ENCODE measurements around the gene MLKL.
A peak's percentile ranks its signal among the peaks of the same experiment; 100 is the strongest.

MLKL gene

GRCh38 chr16:74700438-74701225, at the start of gene MLKL:
TSS of gene MLKL (minus strand) at chr16:74700862. CDS start at chr16:74695757, 5,105 bp downstream.
- DNase-seq = peak; percentile 43

DNA sequence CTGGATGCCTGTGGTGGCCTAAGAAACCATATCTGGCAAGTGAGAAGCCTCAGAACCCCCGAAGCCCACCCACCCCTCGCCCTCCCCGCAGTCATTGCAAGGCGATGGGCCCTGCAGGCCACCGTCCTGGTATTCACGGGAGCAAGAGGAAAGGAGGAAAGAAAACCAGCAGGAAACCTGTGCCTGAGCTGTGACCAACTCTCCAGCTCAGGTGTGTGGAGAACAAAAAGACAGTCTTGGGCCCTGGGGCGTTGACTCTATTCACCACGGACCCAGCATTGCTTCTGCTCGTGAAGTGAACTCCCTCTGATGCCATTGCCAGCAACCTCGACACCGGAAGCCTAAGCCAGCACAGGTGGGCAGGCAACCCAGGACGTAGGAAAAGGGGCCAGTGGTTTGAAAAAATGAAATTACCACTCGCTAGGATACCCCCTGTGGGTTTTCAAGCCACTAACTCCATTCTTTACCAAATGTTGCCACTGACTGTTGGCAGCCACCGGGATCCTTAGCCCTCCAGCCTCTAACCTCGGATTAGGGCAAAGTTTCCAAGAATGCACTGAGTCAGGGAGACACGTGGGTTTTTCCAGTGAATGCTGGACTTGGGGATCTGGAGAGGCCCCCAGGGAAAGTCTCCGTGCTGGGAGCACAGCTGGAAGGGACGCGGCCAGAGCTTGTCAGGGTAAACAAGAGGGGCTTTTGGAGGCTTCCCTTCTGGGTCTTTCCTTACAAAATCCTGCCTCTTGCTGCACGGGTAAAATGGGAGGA, 48.8 kb upstream of the MLKL start:
- no peak for DNase-seq

DNA sequence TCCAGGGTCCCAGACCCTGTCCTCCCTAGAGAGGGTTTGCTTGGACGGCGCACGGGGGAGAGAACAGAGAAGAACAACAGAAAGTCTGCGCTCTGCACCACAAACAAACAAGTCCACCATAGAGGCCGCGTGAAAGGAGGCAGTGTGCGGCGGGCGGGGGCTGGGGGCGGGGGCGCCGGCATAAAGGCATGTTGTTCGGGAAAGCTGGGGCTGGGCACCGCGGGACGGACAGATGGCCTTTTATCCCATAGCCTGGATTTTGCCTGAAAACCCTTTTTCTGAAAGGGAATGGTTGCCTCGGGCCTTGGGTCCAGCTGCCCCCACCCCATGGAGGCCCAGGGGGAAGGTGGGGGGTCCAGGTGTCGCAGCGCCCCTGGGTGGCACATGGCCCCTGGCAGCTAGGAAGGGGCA, 48.0 kb upstream of the MLKL start:
- no peak for DNase-seq

DNA sequence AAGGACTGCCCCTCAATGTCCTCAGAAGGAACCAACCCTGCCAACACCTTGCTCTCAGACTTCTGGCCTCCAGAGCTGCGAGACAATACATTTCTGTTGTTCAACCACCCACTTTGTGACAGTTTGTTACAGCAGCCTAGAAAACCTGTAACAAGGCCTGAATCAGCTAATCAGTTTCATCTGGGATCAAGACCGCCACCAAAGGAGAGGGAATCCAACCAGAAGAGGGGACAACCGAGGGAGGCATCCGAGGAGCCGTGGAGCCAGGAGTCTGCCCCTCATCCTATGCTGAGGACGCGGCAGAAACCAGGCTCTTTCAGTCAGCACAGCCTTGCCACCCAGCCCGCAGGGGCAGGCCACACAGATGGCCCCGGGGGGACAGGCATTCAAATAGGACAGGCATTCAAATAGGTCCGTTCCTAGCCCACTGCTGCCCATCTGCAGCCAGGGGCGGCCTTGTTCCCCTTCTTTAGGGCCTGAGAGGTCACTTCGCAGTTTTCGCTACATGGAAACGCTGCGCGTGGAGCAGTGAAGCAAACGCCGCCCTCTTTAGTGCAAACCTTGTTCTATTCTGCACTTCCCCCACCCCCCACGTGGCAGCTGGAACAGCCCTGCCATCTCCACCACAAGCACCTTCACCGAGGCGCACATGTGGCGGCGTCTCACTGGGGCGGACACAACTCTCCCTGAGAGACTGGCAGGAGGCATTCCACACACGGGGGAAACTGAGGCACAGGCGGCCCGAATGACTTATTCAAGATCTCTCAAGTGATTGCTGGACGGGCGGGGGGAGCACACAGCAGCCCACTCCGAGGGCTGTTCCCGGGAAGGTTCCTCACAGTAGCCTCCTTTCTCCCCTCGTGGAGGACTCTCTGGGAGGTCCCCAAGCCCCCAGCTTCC, 47.3 kb upstream of the MLKL start:
- DNase-seq = no peak

GRCh38 chr16:74745926-74746325, 45.3 kb upstream of the MLKL start:
- DNase-seq = no peak

- no peak for DNase-seq
These were observed 44.5 kb upstream of the MLKL start for GRCh38 chr16:74745109-74745615.

GRCh38 chr16:74744566-74744965, 43.9 kb upstream of the MLKL start:
- DNase-seq = no peak

- DNase-seq = peak; percentile 42
These were observed 43.1 kb upstream of the MLKL start for GRCh38 chr16:74743668-74744299.

DNA sequence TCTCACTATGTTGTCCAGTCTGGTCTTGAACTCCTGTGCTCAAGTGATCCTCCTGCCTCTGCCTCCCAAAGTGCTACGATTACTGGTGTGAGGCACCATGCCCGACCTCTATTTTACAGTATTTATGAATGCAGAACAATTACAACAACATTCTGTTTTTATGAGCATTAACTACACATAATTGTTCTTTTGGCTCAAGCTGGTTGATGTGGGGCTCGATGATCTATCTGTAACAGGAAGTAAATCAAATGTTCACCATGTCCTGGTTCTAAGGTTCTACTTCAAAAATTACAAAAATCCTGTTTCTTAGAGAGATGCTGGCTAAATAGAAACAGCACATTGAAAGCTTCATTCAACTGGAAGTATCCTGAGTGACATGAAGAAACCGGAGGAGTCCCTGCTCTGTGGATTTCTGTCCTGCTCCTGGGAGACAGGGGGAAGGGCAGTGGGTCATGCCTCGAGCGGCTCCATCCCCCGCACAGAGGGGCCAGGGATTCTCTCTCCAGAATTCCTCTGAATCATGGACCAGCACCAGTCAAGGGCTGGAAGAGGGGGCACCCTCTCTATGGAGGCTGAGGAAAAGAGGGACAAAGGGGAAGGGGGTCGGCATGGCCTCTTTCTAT, 42.5 kb upstream of the MLKL start:
- peak; percentile 58 for DNase-seq

DNA sequence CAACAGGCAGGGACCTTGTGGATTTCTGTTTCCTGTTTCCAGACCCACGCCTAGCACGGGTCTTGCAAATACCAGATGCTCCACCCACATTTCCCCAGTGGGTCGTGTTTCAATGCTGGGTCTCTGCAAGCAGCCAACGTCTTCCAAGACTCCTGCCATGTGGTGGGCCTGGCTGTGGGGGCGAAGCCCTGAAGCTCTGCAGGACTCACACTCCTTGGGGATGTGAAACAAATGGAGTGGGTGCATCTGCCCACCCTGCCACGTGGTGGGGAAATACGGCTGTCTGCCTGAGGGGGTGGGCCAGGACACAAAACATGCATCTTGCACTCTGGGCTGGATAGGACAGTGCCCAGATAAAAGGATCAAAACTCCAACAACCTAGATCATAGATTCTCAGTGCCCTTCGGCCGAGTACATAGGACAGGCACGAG, 41.4 kb upstream of the MLKL start:
- no peak for DNase-seq

- no peak for DNase-seq
These were observed 40.2 kb upstream of the MLKL start for GRCh38 chr16:74740795-74741304.

DNA sequence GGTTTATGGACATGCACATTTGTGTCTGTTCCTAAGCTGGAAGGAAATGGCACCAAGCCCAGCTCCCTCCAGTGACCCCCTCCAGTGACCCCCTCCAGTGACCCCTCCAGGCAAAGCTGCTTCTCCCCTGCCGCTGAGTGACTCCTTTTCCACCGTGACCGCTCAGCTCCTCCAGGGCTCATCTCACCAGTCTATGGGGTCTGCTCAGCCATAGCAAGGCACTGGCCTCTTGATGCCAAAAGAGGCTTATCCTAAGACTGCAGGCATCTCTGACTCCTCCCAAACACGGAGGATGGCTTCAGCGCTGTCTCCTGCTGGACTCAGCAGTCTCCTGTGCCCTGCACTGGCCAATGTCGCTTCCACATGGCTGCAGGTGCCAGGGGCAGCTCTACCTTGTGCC, 38.6 kb upstream of the MLKL start:
- DNase-seq = no peak

DNA sequence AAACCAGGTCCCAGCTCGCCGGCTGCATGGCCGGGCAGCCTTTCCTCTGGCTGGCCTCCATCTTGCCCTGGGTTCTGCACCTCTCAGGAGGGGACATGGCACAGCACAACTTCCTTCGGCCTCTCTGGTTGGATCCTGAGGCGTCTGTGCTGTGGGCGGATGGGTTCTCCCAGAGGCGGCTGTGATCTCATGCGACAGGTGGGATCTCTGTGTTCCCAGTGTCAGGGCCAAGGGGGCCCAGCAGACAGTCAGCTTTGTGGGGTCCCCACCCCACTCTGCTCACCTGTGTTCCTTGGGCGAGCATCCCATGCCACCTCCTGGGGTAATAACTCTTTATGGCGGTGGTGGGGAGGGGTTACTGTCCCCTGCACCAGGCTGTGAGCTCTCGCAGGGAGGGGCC, 38.2 kb upstream of the MLKL start:
- no peak for DNase-seq

- DNase-seq = no peak
These were observed 37.5 kb upstream of the MLKL start for GRCh38 chr16:74738113-74738541.

- no peak for DNase-seq
These were observed 36.9 kb upstream of the MLKL start for GRCh38 chr16:74737521-74737920.

GRCh38 chr16:74736531-74737157, 36.0 kb upstream of the MLKL start:
- DNase-seq = no peak

- no peak for DNase-seq
These were observed 34.9 kb upstream of the MLKL start for GRCh38 chr16:74735554-74735953.

GRCh38 chr16:74735162-74735452, 34.4 kb upstream of the MLKL start:
- no peak for DNase-seq

GRCh38 chr16:74734361-74735161, 33.9 kb upstream of the MLKL start:
- DNase-seq = peak; percentile 53

- no peak for DNase-seq
These were observed 32.2 kb upstream of the MLKL start for GRCh38 chr16:74732707-74733350.

Data from eye (tissue), 1 donor.